ENCODE results near the gene KBTBD12.
"Not testable (repeated sequence)": the region's sequence is repeated elsewhere in the genome, so short reads cannot be mapped to it uniquely, and the experiment has no call there.

KBTBD12 gene

DNA sequence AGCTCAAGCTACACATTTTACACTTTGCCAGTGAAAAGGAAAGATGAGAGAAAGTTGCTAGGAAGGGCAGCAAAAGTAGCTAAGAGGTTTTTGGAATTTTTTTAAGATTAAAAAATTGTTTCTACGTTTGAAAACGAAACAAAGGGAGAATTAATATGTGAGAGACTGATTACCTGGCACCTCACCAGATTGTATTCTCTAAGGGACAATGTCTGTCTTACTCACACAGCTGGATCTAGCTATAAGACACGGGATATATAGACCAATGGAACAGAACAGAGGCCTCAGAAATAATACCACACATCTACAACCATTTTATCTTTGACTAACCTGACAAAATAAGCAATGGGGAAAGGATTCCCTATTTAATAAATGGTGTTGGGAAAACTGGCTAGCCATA, 9.5 kb upstream of the KBTBD12 start:
- DNase-seq, result no peak

DNA sequence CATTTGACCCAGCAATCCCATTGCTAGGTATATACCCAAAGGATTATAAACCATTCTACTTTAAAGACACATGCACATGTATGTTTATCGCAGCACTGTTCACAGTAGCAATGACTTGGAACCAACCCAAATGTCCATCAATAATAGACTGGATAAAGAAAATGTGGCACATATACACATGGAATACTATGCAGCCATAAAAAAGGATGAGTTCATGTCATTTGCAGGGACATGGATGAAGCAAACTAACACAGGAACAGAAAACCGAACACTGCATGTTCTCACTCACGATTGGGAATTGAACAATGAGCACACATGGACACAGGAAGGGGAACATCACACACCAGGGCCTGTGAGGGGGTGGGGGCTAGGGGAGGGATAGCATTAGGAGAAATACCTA, 8.4 kb upstream of the KBTBD12 start:
- DNase-seq, result not testable (repeated sequence)

DNA sequence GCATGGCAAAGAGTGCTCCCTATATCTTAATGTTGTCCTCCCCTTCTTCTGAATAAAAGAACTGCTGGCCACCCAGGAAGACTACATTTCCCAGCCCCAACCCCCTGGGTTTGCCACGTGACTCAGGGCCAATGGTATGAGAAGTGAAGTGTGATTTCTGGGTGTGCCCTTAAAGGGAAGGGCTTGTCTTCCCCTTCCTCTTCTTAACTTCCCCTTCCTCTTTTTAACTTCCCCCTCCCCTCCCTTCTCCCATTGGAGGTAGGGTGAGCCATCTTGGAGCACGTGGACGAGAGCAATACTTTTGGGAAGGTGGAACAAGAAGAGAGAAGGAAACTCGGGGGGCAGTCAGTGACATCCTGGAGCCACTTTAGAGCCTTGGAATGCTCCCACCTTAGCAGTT, 6.8 kb upstream of the KBTBD12 start:
- no peak for DNase-seq

DNA sequence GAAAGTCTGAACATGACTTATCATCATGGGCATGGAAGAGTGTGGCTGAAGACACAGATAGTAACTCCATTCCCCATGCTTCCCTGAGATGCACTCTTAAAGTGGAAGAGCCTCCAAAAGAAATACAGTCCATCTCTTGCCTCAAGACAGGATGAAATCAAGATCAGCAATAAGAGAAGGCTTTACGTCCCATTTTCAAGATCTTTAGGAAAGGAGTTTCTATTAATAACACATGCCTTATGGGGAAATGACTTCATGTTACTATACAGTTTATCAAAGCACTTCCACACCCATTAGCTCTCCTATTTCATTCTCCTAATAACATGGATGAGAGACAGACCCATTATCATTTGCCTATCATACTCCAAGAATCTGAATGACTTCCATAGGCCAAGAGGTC, 6.1 kb upstream of the KBTBD12 start:
- no peak for DNase-seq

DNA sequence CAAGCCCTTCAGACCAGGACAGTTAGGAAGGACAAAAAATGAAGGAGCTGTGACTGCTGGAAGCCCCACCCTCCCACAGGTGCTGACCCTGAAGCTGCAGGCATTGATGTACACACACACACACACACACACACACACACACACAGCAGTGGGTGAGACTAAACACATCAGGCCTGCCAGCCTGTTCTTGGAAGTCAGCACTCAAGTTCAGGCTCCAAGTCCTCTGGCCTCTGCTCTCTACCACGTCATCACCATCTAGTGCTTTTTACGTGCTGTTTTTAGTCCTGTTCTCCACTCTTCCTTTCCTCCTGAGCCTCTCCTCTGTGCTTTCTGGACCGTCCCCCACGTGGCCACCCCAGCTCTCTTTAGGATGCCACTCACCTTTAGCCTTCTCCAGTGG, 5.4 kb upstream of the KBTBD12 start:
- no peak for DNase-seq

DNA sequence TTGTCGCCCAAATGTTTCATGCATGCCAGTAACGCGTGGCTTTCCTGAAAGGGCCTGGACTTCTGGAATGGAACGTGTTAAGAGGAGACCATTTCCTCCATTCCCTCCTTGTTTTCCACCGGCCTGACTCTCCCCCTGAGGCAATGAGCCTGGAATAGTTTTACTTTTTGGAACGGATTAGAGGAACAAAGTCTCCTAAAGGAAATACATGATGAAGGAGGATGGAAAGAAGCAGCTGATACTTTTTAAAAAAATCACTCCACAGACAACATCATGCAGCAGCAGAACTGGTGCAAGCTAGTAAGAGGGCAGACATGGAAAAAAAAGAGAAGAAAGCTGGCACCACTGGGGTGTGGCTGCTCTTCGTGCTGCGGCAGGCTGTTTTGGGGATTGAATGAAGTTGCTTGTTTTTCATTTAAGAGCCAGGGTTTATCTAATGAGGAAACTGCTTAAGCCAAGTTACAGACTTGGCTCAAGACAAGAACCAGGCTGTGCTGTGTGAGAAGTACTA, 3.6 kb upstream of the KBTBD12 start:
- no peak for DNase-seq

DNA sequence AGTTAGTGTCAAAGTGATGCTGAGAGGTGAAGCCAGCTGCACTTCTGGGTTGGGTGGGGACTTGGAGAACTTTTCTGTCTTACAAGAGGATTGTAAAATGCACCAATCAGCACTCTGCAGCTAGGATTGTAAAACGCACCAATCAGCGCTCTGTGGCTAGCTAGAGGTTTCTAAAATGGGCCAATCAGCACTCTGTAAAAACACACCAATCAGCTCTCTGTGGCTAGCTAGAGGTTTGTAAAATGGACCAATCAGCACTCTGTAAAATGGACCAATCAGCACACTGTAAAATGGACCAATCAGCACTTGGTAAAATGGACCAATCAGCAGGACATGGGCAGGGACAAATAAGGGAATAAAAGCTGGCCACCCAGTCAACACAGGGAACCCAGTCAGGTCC, 1.2 kb upstream of the KBTBD12 start:
- DNase-seq, result not testable (repeated sequence)

DNA sequence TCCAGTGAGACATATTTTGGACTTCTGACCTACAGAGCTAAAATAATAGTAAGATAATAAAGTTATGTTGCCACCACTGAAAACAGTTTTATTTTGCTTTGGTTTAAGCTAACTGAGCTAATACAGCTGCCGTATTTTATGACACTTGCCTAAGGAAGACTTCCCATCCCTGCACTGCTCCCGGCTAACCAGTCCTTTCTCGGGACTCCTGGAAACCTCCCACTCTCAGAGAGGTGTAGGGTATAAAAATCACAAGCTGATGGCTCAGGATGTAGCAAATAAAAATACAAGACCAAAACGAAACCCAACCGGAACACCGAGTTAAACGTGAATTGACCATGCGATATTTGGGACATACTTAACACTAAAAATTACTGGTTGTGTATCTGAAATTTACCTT, 448 bp upstream of the KBTBD12 start:
- DNase-seq, result no peak

DNA sequence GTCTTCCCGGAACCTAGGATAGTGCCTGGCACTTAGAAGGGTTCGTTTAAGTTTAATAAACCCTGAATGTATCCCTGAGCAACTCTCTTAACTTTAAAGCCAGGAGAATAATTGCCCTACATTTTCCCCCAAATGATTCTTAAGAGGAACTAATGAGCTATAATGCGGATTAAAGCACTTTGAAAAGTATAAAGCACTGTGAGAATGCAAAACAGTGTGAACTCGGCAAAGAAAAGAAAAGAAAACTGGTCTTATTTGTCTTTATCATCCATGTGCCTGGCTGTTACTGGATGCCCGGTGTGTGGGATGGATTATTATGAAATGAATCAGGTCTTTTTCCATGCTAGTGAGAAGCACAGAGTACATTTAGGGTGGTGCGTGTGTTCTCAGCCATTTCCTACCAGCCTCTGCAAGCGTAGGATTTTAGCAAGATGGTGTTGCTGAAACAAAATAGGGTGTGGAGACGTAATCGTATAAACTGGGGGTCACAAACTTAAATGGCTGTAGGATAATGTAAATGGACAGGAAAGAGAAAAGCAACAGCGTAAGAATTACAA, 983 bp downstream of the KBTBD12 start:
- DNase-seq, result no peak

DNA sequence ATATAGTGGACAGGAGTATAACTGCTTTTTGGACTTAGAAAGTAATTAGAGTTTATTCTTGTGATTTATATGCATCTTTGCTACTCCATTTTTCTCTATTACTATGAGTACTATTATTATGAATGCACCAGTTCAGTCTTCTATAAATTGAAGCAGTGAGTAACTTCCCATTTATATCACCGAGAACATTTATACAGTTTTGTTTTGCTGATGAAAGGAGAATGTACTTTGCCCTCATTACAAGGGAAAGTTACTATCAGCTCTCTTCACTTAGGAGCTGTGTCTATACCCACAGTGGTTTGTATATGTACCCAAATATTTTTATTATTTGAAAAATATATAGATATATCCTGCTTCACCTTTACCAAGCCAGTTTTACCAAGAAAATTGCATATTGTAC, 5.7 kb downstream of the KBTBD12 start:
- no peak for DNase-seq

DNA sequence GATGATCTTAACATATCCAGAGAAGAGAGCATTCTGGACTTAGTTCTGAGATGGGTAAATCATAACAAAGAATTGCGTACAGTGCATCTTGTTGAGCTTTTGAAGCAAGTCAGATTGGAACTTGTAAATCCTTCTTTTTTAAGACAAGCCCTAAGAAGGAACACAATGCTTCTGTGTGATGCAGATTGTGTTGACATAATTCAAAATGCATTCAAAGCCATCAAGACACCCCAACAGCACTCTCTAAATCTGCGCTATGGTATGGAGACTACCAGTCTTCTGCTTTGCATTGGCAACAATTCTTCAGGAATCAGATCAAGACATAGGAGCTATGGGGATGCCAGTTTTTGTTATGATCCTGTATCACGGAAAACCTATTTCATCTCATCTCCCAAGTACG, 8.6 kb downstream of the KBTBD12 start:
- DNase-seq, result no peak

DNA sequence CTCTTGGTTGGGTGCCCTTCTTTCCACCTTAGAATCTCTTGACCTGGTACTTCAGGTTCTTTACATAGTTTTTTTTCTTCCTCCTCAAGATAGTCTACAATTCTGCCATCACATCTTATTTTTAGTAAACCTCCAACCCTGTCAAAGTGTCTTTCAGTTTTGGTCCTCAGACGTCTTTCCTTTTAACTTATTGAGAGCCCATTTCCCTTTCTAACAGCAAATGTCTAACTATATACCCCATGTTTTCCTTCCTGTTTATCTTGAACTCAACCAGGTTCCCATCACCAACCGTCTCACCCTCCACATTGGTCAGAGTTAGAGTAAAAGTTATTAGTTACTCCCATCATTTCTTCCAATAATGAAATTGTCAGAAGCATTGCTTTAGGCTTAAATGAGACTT, 10.4 kb downstream of the KBTBD12 start:
- no peak for DNase-seq

DNA sequence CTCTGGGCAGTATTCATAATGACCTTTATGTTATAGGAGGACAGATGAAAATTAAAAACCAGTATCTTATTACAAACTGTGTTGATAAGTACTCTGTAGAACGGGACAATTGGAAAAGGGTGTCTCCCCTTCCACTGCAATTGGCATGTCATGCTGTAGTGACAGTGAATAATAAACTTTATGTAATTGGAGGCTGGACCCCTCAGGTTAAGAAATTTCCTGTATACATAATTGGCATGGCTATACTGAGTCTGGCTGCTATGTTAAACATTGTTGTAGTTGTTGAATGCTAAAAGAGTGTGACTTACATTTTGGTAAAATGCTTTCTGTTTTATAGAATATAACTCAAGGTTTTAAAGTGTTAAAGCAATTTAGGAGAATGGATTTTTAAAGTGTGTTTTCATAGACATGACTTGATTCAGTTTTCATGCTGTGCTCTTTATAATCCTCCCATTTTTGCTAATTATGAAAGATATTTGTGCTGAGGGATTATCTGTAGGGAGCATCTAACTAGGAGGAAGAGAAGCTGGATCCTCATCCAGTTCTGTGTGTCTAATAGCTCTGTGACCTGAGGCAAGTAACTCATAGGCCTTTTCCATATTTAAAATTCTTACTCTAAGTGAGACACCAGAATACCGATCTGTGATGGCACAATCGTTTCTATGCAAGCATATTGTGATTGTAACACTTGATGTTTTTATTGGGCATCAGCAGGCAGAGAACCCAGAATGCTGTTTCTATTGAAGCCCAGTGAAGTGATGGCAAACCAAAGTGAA, 13.0 kb downstream of the KBTBD12 start:
- no peak for DNase-seq

DNA sequence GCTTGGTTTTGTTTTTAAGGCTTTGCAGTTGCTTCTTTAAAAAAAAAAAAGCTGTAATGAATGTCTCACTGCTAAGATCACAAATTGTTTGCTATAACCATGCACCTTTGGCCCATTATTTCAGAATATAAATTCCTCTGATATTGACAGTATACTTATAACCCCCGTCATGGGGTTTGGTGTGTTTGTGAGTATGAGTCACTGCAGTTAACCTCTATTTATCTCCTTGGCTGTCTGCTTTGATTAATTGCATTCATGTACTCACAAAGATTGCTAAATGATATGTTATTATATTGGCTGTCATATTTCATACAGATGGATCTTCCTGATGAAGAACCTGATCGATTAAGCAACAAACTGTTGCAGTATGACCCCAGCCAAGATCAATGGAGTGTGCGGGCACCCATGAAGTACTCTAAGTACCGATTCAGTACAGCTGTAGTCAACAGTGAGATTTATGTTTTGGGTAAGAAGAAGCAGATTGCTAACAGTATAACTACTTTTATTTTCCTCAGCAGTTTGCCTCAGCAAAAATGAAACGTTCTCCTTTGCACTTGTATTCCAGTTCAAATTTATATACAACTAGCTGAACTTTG, 14.9 kb downstream of the KBTBD12 start:
- DNase-seq, result no peak

DNA sequence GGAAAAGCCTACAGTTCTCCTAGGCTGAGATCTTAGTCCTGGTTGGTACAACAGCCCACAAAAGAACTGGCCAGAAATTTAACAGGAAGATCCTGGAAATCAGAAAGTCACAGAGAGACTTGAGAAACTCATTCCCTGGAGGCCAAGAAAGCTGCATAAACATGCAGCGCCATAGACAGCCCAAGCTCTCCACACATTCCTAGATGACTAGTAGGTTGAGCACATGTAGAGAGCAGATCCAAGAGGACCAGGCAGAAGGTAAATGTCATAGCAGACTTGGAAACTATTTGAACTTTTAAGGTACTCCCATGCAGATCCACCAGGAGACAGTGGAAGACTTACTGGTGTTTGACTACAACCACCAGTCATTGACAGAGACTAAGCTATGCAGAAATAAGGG, 18.4 kb downstream of the KBTBD12 start:
- no peak for DNase-seq

DNA sequence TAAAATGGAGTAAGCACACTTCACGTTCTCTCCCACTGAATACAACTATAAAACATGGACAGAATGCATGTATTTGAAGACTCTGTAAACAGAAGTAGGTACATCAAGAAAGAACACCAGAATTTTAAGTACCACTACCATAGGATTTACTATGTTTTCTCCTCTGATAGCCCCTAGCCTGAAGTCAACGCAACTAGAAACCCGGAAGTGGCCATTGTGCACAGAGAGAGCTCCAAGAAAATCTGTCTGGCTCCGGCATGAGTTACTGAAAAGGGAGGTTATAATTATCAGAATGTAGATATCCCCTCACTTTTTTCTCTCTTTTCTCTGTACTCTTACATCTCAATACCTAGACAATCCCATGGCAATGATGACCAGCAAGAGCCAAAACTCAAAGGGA, 23.8 kb downstream of the KBTBD12 start:
- no peak for DNase-seq

DNA sequence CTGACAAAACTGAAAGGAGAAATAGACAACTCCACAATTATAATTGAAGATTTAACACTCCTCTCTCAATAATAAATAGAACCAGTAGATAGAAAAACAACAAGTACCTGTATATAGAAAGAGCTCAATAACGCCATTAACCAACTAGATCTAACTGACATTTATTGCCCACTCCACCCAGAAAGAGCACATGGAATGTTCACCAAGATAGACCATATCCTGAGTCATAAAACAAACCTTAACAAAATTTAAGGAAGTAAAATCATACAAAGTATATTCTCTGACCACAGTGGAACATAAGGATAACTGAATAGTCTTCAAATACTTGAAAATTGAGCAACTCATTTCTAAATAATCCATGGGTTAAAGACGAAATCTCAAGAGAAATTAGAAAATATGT, 25.1 kb downstream of the KBTBD12 start:
- no peak for DNase-seq

DNA sequence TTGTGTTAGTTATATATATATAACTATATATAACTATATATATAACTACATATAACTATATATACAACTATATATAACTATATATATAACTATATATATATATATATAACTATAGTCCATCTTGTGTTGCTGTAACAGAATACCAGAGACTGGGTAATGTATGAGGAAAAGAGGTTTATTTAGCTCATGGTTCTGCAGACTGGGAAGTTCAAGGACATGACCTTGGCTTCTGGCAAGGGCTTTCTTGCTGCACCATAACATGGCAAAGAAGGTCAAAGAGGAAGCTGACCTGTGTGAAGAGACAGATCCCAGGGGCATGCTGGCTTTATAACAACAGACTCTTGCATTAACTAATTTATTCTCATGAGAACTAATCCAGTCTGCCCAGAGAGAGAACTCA, 27.6 kb downstream of the KBTBD12 start:
- DNase-seq, result no peak

DNA sequence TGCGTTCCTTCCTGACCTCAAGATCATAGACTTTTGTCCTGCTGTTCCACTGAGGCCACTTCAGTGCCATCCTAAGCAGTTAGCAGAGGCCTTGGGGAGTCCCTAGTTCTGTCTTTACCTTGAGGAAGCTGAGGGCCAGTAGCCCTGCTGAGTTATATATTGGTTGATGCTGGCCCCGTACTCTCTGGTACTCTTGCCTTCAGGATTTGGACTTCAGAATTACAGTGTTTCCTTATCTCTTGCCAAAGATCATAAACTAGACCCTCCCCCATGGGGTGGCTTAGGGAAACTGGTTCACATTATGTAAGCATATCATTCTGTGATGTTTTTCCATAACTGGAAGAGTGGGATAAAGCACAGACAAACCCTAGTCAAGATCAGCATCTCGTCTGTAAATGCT, 33.2 kb downstream of the KBTBD12 start:
- no peak for DNase-seq

DNA sequence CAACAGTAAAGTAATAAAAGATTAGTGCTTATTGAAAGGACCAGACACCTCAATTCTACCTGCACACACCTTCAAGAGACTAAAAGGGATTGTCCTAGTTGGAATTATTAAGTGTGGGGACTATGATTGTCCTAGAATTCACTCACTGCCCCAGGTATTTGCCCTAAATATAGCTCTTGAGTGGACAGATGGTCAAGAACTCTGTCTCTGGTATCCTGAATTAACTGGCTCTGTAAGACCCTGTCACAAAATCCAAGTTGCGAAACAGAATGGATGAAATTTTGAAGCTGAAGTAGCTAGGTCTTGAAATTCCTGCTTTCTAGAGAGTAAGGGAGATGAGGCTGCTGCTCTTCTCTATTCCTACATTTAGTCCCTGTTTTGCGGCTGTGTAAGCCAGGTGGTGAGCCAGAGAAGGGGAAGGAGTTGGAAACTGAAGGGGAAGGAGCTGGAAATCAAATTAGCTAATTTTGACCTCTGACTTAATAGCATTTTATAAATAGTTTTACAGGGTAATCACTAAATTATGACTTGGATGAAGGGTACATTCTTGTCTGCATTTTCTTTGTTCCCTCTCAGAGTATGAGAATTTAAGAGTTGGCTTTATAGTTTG, 34.5 kb downstream of the KBTBD12 start:
- DNase-seq, result no peak

DNA sequence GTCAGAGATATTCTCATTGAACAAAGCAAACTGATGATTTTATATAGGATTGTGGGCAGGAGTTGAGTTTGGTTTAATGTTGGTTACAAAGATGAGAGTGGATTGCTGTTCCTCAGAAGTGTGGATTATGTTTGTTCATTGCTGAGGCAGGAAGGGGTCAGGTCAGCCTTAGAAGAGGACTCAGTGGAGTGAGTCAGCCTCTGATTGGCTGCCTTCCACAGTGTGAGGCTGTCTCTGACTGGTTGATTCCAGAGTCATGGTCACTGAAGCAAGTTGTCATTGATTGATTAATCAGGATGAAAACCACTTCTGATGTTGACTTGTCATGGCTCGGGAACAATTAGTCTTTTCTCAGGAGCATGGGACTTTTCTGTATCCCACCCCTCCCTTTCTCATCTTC, 36.2 kb downstream of the KBTBD12 start:
- no peak for DNase-seq

DNA sequence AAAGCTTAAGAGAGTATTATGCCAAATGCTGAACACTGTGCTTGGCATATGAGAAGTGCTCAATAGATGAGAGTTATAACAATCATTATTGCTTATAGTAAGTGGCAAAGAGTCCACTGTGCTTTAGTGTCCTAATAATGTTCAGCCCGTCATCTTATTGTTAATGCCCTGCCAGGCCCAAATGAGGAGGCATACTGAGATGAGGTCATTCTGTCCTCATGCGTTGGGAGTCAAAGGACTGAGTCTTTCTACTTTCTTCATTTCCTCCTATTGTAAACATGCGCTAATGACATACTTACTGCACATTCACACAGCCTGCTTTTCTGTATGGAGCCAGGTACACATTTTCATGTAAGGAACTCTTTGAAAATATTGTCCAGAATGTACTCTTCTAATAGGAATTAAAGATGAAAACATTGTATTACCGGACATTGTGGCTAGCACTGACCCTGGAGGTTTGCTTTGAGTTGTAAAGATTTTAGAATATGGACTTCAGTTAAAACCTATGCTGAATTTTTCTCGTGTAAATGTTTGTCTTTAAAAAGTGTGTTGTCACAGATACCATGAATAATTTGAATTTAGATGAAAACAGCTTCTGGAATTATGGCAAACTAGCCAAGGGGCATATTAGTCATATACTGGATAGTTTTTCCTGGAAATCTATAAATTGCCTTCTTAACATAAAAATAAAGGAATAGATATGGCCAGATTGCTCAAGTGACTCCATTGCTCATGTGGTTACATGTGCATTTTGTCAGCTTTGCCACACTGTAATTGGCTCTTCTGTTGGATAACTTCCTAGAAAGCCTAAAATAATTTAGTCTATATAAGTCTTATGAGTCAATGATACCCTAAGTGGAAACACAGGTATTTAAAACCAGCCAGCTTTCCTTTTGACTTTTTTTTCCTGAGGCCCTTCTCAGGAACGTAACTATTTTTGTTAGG, 38.3 kb downstream of the KBTBD12 start:
- no peak for DNase-seq

DNA sequence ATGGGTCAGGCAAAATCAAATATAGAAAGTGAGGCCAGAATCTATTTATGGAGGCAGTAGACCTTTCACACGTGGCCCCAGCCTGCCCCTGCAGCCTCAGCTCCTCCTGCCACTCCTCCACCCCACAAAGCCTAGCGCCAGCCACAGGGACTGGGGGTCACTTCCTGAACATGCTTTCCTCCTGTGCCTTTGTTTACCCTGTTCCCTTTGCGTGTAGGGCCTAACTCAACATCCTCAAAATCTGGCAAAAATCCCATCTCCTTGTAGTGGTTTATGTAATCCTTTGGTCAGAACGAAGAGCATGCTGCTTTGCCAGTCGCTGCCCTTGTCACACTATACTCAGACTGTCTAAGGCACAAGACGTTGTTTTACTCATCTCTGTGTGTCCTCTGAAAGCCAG, 39.6 kb downstream of the KBTBD12 start:
- no peak for DNase-seq

Data from NCI-H345 (cell line).